22Rv1 (cell line): ENCODE results near the gene PHACTR1.

ENCODE experiments used
- ZFX ChIP-seq: fragments of 450-650 bp; IDR thresholded peaks from 2 replicates; pipeline ENCODE4 v1.6.1; 2017; ENCODE audit warnings: antibody characterized with exemption, borderline replicate concordance
- TF ChIP-seq, protein P1 (sequence below): fragments of 450-650 bp; IDR thresholded peaks from 2 replicates; pipeline ENCODE4 v1.5.1; 2017; ENCODE audit warnings: mild to moderate bottlenecking

DNA sequence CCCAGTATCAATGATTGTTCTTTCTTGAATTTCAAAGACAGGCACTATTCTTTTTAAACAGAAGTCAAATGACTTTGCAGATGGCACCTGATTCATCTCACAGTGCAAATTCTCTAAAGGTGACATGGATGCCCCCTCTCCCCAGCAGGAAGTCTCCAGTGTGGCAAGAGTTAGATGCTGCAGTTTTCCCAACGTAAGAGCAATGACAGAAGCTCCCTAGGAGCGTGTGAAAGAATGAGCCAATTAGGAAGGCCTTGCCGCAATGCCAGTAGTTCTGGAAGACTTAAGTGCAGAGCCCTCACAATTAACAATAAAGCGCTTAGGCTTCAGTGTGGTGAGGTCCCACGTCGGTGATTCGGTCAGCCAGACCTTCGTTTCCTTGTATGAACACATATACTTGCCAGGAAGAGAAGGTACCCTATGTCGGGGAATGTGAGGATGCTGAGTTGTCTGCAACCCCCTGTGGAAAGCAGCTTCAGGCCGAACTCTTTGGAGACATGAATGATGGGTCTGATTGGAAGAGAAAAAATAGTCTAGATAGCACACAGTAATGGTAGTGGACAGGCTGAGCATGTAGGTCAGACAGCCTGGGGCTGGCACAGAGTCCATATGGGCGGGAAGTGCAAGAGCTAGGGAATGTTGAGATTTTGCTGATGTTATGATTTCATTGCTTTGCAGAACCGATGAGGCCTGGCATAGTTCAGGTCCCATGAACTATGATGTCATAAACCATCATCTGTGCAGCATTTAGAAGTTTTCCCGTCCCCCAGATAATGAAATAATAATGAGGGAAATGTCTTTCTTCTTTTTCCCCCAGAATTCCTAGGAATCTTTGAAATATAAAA is 132.6 kb downstream of the PHACTR1 start:
- TF ChIP-seq, protein P1, sequence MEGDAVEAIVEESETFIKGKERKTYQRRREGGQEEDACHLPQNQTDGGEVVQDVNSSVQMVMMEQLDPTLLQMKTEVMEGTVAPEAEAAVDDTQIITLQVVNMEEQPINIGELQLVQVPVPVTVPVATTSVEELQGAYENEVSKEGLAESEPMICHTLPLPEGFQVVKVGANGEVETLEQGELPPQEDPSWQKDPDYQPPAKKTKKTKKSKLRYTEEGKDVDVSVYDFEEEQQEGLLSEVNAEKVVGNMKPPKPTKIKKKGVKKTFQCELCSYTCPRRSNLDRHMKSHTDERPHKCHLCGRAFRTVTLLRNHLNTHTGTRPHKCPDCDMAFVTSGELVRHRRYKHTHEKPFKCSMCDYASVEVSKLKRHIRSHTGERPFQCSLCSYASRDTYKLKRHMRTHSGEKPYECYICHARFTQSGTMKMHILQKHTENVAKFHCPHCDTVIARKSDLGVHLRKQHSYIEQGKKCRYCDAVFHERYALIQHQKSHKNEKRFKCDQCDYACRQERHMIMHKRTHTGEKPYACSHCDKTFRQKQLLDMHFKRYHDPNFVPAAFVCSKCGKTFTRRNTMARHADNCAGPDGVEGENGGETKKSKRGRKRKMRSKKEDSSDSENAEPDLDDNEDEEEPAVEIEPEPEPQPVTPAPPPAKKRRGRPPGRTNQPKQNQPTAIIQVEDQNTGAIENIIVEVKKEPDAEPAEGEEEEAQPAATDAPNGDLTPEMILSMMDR = no peak
- TF ChIP-seq ZFX = no peak
